OCI-LY1 (cell line): Measurements from ENCODE around the gene ADAMTS8.

Experiments
- EZH2 ChIP-seq: fragments of 200-600 bp; sonication (generic), shearing (Covaris generic); IDR thresholded peaks from 2 replicates; pipeline ENCODE4 v1.8.0; 2017; ENCODE audit warnings: borderline replicate concordance, mixed run types, mild to moderate bottlenecking, antibody characterized with exemption, low read length, moderate library complexity, mixed read lengths
- TF ChIP-seq, protein P1 (sequence below): fragments of 200-600 bp; sonication (generic), shearing (Covaris generic); IDR thresholded peaks from 2 replicates; pipeline ENCODE4 v1.5.1; 2017; ENCODE audit warnings: mild to moderate bottlenecking, antibody characterized with exemption, low read length, moderate library complexity, mixed read lengths

DNA sequence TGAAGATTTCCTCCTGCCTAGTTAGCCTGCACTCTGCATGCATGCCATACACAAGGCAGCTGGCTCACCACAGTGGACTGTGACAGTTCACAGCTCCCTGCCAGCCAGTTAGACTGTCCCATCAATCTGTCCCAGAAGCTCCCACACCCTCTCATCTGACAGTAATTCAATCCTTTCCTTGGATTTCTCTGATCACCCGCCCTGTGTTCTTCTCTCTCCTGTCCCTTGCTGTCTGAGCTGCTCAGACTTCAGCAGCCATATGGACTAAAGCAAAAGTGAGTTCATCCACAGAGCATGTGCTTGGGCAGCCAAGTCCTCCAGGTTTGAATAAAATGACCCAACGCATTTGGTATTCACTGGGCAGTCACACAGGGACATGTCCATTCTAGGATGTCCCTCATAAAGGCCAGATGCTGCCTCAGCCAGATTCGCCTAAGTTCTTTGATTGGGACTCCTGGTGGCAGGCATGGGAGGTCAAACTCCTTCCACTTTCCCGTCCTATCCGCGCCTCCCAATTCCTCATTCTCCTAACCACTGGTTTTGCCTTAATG, 59.2 kb downstream of the ADAMTS8 start:
- TF ChIP-seq, protein P1, sequence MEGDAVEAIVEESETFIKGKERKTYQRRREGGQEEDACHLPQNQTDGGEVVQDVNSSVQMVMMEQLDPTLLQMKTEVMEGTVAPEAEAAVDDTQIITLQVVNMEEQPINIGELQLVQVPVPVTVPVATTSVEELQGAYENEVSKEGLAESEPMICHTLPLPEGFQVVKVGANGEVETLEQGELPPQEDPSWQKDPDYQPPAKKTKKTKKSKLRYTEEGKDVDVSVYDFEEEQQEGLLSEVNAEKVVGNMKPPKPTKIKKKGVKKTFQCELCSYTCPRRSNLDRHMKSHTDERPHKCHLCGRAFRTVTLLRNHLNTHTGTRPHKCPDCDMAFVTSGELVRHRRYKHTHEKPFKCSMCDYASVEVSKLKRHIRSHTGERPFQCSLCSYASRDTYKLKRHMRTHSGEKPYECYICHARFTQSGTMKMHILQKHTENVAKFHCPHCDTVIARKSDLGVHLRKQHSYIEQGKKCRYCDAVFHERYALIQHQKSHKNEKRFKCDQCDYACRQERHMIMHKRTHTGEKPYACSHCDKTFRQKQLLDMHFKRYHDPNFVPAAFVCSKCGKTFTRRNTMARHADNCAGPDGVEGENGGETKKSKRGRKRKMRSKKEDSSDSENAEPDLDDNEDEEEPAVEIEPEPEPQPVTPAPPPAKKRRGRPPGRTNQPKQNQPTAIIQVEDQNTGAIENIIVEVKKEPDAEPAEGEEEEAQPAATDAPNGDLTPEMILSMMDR, result no peak
- TF ChIP-seq EZH2, result no peak
